ENCODE data around the gene HGS. TPM values are rescaled to one million over a fixed set of nuclear protein-coding genes. Genes with fewer than 3 reads are reported as not detected.

The HGS gene
- total RNA-seq, 1 donor from 2014 or later: 37.6 TPM

DNA sequence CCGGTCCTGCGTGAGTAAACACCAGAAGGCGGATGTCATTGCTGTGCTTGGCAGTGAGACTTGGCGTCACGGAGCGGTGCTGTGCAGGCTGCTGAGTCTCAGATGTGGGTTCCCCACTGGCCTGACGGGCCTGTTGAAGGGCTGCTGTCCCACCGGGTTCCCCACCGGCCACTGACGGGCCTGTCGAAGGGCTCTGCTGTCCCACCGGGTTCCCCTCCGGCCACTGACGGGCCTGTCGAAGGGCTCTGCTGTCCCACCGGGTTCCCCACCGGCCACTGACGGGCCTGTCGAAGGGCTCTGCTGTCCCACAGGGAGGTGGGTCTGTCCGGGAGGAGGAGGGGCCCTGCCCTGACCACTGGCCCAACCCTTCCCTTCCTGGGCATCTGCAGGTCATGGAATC, 2.8 kb downstream of the HGS start:
- no peak for DNase-seq

DNA sequence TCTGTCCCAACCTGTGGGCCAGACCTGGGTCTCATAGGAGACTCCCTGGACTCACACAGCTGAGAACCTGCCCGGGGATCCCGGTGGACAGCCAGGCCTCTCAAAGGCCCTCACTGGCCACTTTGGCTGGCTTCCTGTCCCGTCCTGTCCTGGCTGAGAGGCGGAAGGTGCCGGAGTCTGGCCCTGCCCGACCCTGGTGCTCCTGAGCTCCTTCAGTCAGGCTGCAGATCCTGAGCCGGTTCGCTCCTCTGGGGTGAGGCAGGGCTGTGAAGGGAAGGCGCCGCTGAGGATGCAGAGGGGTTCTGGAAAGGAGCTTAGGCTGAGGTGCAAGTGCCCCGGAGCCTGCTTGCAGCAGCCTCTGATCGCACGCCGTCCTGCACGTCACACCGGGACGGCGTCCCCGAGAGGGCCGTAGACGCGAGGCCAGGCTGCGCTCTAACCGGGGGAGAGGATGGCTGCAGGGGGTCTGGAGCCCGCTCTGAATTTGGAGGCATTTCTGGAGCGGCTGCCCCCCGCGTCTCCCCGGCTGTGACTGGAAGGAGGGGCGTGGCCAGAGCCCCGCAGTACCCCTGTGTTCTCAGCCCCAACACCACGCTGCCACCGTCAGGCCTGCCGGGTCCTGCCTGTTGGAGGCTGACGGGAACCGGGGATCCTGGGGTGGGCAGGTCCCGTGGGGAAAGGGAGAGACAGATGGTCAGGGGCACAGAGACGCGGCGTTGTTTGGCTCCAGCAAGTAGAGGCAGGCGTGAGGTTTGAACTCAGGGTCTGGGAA, 4.1 kb downstream of the HGS start:
- no peak for DNase-seq

DNA sequence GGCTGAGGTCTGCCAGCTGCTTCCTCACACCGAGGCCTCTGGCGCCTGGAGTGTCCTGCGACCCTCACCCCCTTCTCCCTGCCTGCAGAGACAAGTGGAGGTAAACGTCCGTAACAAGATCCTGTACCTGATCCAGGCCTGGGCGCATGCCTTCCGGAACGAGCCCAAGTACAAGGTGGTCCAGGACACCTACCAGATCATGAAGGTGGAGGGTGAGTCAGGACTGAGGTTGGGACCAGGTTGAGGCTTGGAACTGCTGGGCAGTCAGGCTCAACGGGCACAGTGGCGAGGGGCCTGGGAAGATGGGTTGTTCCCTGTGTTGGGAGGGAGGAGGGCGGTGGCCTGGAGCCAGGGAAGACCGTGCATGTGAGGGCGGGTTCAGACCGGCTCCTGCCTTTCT, 4.8 kb downstream of the HGS start:
- no peak for DNase-seq

DNA sequence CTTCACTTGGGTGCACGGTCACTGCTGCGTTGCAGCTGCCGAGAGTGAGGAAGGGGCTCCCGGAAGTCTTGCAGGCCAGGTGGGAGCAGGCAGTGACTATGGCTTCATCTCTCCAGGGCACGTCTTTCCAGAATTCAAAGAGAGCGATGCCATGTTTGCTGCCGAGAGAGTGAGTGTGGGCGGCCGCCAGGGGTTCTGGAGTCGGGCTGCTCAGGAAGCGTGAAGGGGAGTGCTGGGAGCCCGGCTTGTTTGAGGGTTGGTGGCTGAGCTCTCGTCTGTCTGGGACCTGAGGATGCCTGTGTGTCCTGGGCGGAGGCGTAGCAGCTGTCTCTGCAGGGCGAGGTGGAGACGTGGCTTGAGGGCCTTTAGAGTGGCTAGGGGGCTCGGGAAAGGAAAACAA, 6.3 kb downstream of the HGS start:
- DNase-seq: no peak

DNA sequence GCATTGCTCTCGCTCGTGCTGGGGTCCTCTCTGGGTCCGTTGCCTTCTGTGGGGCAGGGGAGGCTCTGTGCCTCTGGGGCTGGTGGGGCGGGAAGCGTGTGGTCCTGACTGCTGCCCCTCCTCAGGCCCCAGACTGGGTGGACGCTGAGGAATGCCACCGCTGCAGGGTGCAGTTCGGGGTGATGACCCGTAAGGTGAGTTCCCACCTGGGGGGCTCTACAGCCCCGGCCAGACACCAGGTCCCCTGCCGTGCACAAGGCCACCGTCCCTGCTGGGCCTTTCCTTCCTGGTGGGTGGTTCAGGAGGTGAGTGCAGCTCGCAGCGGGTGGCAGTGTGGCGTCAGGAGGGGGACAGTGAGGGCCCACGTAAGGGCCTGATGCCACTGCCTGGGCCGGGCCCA, 6.7 kb downstream of the HGS start:
- DNase-seq: no peak

DNA sequence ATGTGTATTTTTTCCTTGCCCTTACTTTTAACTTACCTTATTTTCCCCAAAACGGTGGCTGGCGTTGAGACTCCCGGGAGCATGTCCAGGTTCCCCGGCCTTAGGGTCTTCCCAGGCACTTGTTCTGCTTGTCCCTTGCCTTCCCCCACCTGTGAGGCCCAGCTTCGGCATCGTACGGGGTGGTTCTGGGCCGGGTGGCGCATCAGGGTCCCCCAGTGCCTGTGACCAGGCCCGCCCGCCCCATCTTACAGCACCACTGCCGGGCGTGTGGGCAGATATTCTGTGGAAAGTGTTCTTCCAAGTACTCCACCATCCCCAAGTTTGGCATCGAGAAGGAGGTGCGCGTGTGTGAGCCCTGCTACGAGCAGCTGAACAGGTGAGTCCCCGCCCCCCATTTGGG, 7.4 kb downstream of the HGS start:
- DNase-seq: no peak

DNA sequence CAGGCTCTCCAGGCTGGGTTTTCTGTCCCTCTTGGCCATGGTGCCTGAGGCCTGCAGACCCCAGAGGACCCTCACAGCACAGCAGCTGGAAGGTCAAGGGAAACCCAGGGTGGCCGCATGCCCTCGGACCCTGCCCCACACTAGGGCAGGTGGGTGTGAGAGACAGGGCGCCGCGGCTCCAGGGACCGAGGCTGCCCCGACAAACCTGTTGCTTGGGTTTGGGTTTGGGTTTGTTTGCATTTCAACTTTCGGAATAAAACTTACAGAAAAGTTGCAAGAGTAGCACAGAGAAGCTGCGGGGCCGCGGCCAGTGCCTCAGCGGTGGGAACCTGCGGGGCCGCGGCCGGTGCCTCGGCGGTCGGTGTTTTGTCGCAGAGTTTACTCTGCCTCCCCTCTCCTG, 7.8 kb downstream of the HGS start:
- no peak for DNase-seq

DNA sequence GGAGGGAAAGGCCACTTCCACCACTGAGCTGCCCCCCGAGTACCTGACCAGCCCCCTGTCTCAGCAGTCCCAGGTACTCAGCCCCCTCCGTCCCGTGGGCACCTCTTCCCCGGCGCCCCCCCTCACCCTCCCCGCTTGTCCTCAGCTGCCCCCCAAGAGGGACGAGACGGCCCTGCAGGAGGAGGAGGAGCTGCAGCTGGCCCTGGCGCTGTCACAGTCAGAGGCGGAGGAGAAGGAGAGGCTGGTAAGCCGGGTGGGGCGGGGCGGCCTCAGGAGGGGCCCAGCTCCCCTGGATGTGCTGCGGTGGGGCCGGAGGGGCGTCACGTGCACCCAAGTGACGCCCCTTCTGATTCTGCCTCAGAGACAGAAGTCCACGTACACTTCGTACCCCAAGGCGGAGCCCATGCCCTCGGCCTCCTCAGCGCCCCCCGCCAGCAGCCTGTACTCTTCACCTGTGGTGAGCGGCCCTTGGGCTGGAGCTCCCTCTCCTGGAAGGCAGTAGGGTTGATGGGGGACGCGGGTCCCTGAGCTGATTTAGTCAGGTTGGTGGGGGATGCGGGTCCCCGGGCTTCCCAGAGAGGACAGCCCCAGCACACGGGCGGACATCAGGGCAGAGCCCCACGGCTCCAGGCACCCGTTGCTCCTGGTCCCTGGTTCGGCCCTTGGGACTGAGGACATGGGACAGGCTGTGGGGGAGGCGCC, 9.8 kb downstream of the HGS start:
- no peak for DNase-seq

DNA sequence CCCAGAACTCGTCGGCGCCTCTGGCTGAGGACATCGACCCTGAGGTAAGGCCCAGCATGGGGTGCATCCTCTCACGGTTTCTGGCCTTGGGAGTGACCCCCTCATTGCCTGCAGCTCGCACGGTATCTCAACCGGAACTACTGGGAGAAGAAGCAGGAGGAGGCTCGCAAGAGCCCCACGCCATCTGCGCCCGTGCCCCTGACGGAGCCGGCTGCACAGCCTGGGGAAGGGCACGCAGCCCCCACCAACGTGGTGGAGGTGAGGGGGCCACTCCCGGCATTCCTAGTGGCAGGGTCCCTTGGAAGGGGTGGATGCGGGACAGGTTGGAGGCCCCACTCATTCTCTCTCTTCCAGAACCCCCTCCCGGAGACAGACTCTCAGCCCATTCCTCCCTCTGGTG, 11.0 kb downstream of the HGS start:
- no peak for DNase-seq

DNA sequence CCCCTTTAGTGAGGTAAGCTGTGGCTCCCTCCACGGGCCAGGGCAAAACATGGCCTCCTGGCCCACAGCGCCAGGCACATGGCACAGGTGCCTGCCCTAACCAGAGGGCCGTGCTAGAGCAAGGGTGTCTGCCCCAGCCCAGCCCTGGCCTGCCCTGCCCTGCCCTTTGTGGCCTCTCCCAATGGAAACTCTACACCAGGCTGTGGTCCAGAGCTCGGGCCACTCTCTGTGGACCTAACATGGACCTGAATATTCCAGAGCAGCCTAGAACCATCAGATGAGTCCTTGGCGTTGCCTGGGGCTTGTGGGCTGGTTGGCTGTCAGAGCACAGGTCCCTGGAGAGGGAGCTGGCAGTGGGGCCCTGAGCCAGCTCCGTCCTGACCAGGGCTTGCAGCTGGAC, 11.4 kb downstream of the HGS start:
- no peak for DNase-seq

DNA sequence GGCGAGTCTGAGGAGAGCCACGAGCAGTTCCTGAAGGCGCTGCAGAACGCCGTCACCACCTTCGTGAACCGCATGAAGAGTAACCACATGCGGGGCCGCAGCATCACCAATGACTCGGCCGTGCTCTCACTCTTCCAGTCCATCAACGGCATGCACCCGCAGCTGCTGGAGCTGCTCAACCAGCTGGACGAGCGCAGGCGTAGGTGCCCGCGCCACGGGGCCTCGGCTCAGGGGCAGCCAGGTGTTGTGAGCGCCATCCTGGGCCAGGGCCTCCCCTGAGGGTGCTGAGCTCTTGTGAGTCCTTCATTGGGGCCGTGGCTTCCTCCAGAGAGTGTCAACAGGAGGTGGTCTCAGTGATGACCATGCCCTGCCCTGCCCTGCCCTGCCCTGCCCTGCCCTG, 12.0 kb downstream of the HGS start:
- no peak for DNase-seq

DNA sequence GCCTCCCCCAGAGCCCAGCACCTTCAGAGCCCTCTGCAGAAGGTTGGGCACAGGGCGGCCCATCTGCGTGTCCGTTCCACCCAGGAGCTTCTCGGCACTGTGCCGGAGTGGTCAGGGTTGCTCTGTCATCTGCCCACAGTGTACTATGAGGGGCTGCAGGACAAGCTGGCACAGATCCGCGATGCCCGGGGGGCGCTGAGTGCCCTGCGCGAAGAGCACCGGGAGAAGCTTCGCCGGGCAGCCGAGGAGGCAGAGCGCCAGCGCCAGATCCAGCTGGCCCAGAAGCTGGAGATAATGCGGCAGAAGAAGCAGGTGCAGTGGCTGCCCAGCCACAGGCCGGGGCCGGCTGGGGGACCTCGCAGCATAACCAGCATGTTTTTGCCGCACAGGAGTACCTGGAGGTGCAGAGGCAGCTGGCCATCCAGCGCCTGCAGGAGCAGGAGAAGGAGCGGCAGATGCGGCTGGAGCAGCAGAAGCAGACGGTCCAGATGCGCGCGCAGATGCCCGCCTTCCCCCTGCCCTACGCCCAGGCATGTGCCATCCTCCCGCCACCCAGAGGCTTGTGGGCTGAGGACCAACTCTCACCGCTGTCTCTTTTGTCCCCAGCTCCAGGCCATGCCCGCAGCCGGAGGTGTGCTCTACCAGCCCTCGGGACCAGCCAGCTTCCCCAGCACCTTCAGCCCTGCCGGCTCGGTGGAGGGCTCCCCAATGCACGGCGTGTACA, 12.6 kb downstream of the HGS start:
- DNase-seq: no peak

DNA sequence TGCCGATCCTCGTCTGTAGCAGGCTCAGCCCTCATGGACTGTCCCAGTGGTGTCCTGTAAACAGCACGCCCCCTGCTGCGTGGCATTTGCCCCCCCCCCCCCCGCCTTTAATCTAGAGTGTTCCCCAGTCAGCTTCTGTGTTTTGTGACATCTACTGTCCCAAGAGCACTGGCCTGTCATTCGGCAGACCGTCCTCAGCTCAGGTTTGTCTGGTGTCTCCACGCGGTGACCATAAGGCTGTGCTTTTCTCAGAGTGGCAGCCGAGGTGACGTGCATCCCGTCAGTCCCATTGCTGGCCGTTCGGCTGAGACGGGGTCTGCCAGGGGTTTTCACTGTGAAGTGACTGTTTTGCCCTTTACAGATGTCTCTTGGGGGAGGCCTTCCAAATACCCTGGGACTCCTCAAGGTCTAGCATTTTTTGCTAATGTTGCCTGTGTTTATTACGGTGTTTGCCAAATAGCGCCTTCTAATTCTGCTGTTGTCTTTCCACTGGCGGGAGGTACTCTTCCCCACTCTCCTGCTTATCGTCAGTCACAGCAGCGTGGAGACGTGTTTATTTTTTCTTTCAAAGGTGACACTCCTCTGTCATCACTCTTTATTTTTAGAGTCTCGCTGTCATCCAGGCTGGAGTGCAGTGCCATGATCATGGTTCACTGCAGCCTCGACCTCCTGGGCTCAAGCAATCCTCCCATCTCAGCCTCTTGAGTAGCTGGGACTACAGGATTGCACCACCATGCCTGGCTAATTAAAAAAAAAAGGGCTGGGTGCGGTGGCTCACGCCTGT, 13.6 kb downstream of the HGS start:
- DNase-seq: no peak

DNA sequence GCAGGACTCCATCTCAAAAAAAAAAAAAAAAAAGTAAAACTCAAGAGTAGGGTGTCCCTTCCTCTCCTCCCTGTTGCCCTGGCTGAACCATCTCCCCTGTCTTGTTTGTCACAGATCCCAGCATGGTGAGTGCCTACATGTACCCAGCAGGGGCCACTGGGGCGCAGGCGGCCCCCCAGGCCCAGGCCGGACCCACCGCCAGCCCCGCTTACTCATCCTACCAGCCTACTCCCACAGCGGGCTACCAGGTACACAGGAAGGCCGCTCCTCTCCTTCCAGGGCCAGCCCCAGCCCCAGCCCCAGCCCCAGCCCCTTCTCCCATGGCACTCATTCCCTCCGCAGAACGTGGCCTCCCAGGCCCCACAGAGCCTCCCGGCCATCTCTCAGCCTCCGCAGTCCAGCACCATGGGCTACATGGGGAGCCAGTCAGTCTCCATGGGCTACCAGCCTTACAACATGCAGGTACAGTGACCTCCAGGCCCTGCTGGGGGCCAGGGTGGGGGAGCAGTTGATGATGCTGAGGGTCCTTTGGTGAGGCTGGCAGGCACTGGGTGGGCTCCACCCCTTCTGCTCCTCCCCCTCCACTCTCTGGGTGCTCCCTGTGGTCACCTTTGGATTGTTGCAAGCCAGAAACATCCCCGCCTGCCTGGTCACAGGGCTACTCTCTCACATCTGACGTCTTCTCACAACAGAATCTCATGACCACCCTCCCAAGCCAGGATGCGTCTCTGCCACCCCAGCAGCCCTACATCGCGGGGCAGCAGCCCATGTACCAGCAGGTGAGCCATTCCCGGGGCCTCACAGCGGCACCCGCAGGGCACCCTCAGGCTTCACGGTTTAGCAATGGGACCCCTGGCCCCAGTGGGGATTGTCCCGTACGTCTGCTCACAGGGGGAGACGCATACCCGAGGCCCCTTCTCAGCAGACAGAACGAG, 16.8 kb downstream of the HGS start:
- DNase-seq: no peak

DNA sequence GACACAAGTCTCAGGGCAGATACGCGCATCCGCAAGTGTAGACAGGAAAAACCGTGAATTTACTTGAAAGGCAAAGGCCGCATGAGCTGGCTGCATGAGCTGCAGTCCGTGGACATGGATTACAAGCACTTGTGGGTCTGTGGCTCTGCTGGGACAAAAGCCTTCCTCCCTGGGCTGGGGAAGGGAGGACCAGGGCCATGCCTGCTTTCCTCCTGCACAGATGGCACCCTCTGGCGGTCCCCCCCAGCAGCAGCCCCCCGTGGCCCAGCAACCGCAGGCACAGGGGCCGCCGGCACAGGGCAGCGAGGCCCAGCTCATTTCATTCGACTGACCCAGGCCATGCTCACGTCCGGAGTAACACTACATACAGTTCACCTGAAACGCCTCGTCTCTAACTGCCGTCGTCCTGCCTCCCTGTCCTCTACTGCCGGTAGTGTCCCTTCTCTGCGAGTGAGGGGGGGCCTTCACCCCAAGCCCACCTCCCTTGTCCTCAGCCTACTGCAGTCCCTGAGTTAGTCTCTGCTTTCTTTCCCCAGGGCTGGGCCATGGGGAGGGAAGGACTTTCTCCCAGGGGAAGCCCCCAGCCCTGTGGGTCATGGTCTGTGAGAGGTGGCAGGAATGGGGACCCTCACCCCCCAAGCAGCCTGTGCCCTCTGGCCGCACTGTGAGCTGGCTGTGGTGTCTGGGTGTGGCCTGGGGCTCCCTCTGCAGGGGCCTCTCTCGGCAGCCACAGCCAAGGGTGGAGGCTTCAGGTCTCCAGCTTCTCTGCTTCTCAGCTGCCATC, 17.7 kb downstream of the HGS start:
- DNase-seq: no peak

DNA sequence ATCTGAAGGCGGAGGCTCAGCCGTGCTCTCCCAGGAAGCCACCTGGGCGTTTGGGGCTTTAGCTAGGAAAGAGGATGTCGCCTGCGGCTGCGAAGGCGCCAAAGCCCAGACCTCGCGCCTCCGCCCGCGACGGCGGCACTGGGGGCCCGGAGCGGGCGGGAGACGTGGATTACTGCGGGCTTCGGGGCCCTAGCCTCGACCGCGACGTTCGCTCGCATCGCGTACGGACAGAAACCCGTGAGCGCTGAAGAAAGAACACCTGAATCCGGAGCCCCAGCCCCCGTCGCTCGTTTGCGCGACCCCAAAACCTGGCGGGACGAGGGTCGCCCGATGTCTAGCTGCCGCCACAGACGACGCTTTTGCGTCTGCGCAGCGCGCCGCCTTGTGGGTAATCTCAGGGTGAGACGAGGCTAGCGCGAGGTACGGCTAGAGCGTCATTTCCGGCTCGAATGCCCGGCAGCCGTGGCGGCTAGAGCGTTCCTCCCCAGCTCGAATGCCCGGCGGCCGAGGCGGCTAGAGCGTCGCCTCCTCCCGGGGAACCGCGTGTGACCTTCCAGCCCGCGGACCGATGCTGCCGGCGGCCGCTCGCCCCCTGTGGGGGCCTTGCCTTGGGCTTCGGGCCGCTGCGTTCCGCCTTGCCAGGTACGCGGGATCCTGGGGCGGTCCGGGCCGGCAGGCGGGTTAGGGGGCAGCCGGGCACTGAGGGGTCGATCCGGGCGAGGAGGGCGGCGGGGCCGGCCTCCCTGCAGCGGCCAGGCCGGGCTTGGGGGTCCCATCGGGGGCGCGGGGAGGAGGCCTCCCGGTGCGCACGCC, 19.3 kb downstream of the HGS start, which contains the start of gene MRPL12:
MRPL12 (plus strand) TSS at position 434 of the 813 bp plus-strand sequence; CDS start at position 569, 135 bp downstream.
- DNase-seq: peak; percentile 86

DNA sequence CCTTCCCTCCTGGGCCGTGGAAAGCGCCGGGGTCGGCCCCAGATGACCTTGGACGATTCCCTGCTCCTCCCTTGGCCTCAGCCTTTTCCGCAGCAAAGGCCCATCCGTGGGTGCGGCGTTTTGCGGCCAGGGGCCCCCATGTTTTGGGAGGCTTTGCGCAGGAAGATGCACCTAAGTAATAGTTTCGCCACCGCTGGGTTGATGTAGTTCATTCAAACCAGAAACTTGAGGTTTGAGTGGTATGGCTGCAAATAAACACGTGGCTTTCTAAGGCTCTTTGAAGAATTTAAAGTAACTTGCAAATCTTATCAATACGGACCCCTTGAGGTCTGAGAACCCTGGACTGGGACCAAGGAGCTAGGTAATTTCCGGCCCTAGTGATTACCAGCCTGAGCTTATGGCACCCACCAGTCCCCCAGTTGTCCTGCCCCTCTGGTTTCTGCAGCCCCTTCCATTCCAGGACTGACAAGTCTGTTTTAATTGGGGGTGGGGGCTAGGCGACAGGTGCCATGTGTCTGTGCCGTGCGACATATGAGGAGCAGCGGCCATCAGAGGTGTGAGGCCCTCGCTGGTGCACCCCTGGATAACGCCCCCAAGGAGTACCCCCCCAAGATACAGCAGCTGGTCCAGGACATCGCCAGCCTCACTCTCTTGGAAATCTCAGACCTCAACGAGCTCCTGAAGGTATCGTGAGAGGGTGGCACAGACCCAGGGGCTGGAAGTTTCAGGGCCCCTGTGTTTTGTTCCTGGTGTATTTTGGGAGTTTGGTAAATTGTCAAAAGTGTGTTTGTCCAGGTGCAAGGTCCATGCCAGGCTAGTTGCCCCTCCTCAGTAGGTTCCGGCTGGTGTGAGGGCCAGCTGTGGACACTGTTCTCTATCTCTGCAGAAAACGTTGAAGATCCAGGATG, 20.2 kb downstream of the HGS start:
- no peak for DNase-seq

DNA sequence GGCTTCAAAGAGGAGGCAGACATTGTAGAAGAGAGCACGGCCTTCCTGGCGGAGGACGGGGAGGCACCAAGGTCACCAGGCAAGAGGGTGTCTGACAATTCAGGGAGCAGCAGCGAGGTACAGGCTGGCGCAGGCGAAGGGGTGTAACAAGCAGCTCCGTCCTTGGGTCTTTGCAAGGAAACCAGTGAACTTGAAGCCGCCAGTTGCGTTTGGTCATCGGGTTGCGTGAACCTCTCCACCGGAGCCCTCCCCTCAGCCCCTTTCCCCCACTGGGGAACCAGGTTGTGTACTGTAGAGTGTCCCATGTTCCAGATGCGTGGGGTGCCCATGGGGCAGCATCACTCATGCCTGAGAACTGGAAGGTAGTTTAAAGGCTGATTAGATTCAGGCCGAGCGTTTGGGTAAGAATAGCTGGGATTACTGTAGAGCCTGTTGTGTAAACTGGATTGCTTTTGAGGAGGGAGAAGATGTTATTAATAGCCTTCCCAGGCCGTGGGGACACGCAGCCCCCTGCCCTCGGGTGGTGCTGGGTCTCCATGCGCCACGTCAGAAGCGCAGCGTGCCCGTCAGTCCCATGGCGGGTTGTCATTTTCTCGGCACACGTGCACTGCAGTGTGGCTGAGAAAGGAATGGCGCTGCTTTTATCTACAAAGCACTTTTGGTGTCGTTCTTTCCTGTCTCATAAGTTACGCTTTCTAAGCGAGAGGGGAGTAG, 21.9 kb downstream of the HGS start:
- DNase-seq: no peak
